CD14-positive monocyte (primary cell): ENCODE measurements around the gene SHLD1. TPM values are rescaled to one million over a fixed set of nuclear protein-coding genes. Genes with fewer than 3 reads are reported as not detected.

ENCODE experiments used
- DNase-seq, 3 donors: peaks; one replicate each; pipeline ENCODE4 v3.0.0-alpha.2; 2011 to 2022
- H2AFZ ChIP-seq: 2 replicates; pipeline ENCODE4 v1.6.0; 2012; ENCODE audit warnings: mild to moderate bottlenecking, low read depth, low read length, inconsistent platforms; ENCODE audit not compliant: insufficient read depth, poor library complexity, severe bottlenecking
- H3K27ac ChIP-seq, 2 donors: 1 replicate in 1 of 2; 2 replicates in 1 of 2; pipeline ENCODE4 v1.5.1; 2012 to 2013; ENCODE audit warnings: low read length in 2 of 2, control low read depth in 1 of 2, inconsistent platforms in 1 of 2, low read depth in 1 of 2, mild to moderate bottlenecking in 1 of 2
- H3K27me3 ChIP-seq, 2 donors: one replicate each; pipeline versions ENCODE4 v1.6.0 to v1.6.1; 2011 to 2013; ENCODE audit warnings: low read length in 2 of 2; ENCODE audit not compliant: control insufficient read depth in 2 of 2, insufficient read depth in 2 of 2
- H3K36me3 ChIP-seq, 2 donors: replicated peaks in 1 of 2; 1 replicate in 1 of 2; 2 replicates in 1 of 2; pipeline versions ENCODE4 v1.5.1 to v1.6.1; 2012 to 2013; ENCODE audit warnings: low read length in 2 of 2, control low read depth in 1 of 2, inconsistent platforms in 1 of 2, mild to moderate bottlenecking in 1 of 2; ENCODE audit not compliant: insufficient read depth in 2 of 2, control insufficient read depth in 1 of 2
- H3K4me1 ChIP-seq, 2 donors: 1 replicate in 1 of 2; 2 replicates in 1 of 2; pipeline versions ENCODE4 v1.5.1 to v1.6.1; 2012 to 2013; ENCODE audit warnings: low read length in 2 of 2, control low read depth in 1 of 2, inconsistent platforms in 1 of 2, mild to moderate bottlenecking in 1 of 2, moderate library complexity in 1 of 2; ENCODE audit not compliant: insufficient read depth in 2 of 2, control insufficient read depth in 1 of 2
- H3K4me2 ChIP-seq: replicated peaks from 2 replicates; pipeline ENCODE3; 2012; ENCODE audit warnings: low read length, moderate library complexity, mild to moderate bottlenecking; ENCODE audit not compliant: poor library complexity, severe bottlenecking; ENCODE audit errors: extremely low read depth
- H3K4me3 ChIP-seq, 3 experiments: fragments of 200-600 bp in 1 of 3; sonication (generic) in 1 of 3; replicated peaks in 1 of 3; 1 replicate in 2 of 3; 2 replicates in 1 of 3; pipeline ENCODE4 v1.5.1; 2011 to 2013; ENCODE audit warnings: low read length in 3 of 3, mild to moderate bottlenecking in 3 of 3, control low read depth in 2 of 3, low read depth in 2 of 3, inconsistent platforms in 1 of 3, moderate library complexity in 1 of 3
- H3K79me2 ChIP-seq: 2 replicates; pipeline ENCODE4 v1.6.0; 2012; ENCODE audit warnings: mild to moderate bottlenecking, control low read depth, inconsistent platforms, low read length, moderate library complexity; ENCODE audit not compliant: insufficient read depth
- H3K9ac ChIP-seq: 2 replicates; pipeline ENCODE4 v1.6.0; 2017; ENCODE audit warnings: low read length, mild to moderate bottlenecking; ENCODE audit not compliant: insufficient read depth, poor library complexity, severe bottlenecking
- H3K9me3 ChIP-seq, 2 donors: replicated peaks in 1 of 2; 1 replicate in 1 of 2; 2 replicates in 1 of 2; pipeline versions ENCODE4 v1.5.1 to v1.6.1; 2012 to 2013; ENCODE audit warnings: low read length in 2 of 2, control low read depth in 1 of 2; ENCODE audit not compliant: control insufficient read depth in 1 of 2, insufficient read depth in 1 of 2
- H4K20me1 ChIP-seq: 2 replicates; pipeline ENCODE4 v1.6.0; 2012; ENCODE audit warnings: mild to moderate bottlenecking, low read length, control low read depth, moderate library complexity; ENCODE audit not compliant: insufficient read depth
- H3K27ac Mint-ChIP-seq, 7 donors: one replicate each; pipeline ENCODE4 v1.8.0; 2020; ENCODE audit warnings: mild to moderate bottlenecking in 7 of 7, mixed read lengths in 7 of 7, moderate library complexity in 6 of 7, inconsistent platforms in 2 of 7
- H3K27me3 Mint-ChIP-seq, 3 donors: one replicate each; pipeline ENCODE4 v1.8.0; 2021 to 2022; ENCODE audit warnings: low read depth in 3 of 3, mild to moderate bottlenecking in 3 of 3, mixed read lengths in 3 of 3, moderate library complexity in 3 of 3, inconsistent platforms in 1 of 3
- H3K36me3 Mint-ChIP-seq, 2 donors: one replicate each; pipeline ENCODE4 v1.8.0; 2020; ENCODE audit warnings: mixed read lengths in 2 of 2, inconsistent platforms in 1 of 2, mild to moderate bottlenecking in 1 of 2
- H3K4me1 Mint-ChIP-seq: one replicate; pipeline ENCODE4 v1.8.0; 2020; ENCODE audit warnings: mild to moderate bottlenecking, mixed read lengths
- H3K4me3 Mint-ChIP-seq, 2 donors: one replicate each; pipeline ENCODE4 v1.8.0; 2020; ENCODE audit warnings: mild to moderate bottlenecking in 2 of 2, mixed read lengths in 2 of 2, moderate library complexity in 1 of 2
- H3K9me3 Mint-ChIP-seq, 7 donors: one replicate each; pipeline ENCODE4 v1.8.0; 2020 to 2022; ENCODE audit warnings: mixed read lengths in 7 of 7, mild to moderate bottlenecking in 6 of 7, moderate library complexity in 6 of 7, inconsistent platforms in 2 of 7
- CTCF ChIP-seq: fragments of 200-600 bp; IDR thresholded peaks from one replicate; pipeline ENCODE4 v1.8.0; 2022; ENCODE audit warnings: antibody characterized with exemption, mild to moderate bottlenecking
- WGBS: methylation state at CpG from one replicate; pipeline ENCODE4 v1.1.5; 2013; ENCODE audit warnings: missing lambda C conversion rate; ENCODE audit not compliant: insufficient coverage; 5-methylcytosine and 5-hydroxymethylcytosine counted together
- intact Hi-C, 2 donors: fragments of 100-400 bp; cut with micrococcal nuclease; formaldehyde crosslinking; loops; one replicate each; pipeline versions ENCODE4 v1.15.0 to v1.15.1; 2023
- polyA plus RNA-seq, 3 donors: library from polyadenylated mRNA; depleted of rRNA in 1 of 3; unstranded in 2 of 3; stranded (reverse) in 1 of 3; fragments of 300-500 nt in 2 of 3; fragments of >200 nt in 1 of 3; fragmentation: Illumina TruSeq in 2 of 3; gene quantifications; 1 replicate in 2 of 3; 2 replicates in 1 of 3; pipeline ENCODE4 v1.2.3, GENCODE V29; 2012 to 2021

SHLD1 gene
- polyA plus RNA-seq, 3 donors = 8.3 to 12.7 (median 11.5) TPM

- no peaks in the 10 kb centered on the region for H3K9me3 ChIP-seq
- H3K27ac ChIP-seq = no peak overlapping the region
- no peaks in the 10 kb centered on the region for H3K36me3 ChIP-seq
- no peaks in the 10 kb centered on the region for H3K27me3 ChIP-seq
- H3K4me3 Mint-ChIP-seq = no peak overlapping the region
- H3K36me3 Mint-ChIP-seq = no peaks in the 10 kb centered on the region
- peaks cover 10 to 21% (median 16%) of the 10 kb centered on the region in 3 donors for H3K27me3 Mint-ChIP-seq
- H3K4me3 ChIP-seq = no peak overlapping the region
- H2AFZ ChIP-seq = no peak overlapping the region
- H3K4me1 Mint-ChIP-seq = peaks cover 20% of the 10 kb centered on the region
- intact Hi-C loops = loop anchor here in 1 of 2 donors (5.0 kb wide), 1 partner anchor 34 kb away; no protein-coding TSS in a partner anchor
- no peak overlapping the region for H3K9ac ChIP-seq
- no peak overlapping the region for H3K27ac Mint-ChIP-seq
- no peak overlapping the region for H3K4me2 ChIP-seq
- TF ChIP-seq CTCF = no peak
- no peak for DNase-seq
- H3K9me3 Mint-ChIP-seq = peaks cover 0 to 2% (median 0%) of the 10 kb centered on the region in 7 donors
- WGBS = 100% methylated on average over 1 of the region's 2 CpGs
- H3K4me1 ChIP-seq = peaks cover 18 to 20% of the 10 kb centered on the region in 2 donors
- H3K79me2 ChIP-seq = no peaks in the 10 kb centered on the region
- H4K20me1 ChIP-seq = no peaks in the 10 kb centered on the region
These were observed 9.1 kb upstream of the SHLD1 start for GRCh38 chr20:5741089-5741488.

- Histone ChIP-seq H3K4me1 (peaks cover 11 to 12% of the 10 kb centered on the region in 2 donors), H3K27ac (no peak overlapping the region), H3K9me3 (no peaks in the 10 kb centered on the region), H3K4me3 (no peak overlapping the region), H3K27me3 (no peaks in the 10 kb centered on the region), H4K20me1 (no peaks in the 10 kb centered on the region), H3K9ac (no peak overlapping the region), H3K79me2 (no peaks in the 10 kb centered on the region), H3K4me2 (no peak overlapping the region), H3K36me3 (no peaks in the 10 kb centered on the region), H2AFZ (no peak overlapping the region)
- TF ChIP-seq CTCF = no peak
- intact Hi-C loops = loop anchor here in 1 of 2 donors (5.0 kb wide), 1 partner anchor 35 kb away; no protein-coding TSS in a partner anchor
- Mint-ChIP-seq H3K4me1 (peaks cover 13% of the 10 kb centered on the region), H3K27ac (no peak overlapping the region), H3K27me3 (peaks cover 7 to 18% (median 11%) of the 10 kb centered on the region in 3 donors), H3K9me3 (peaks cover 0 to 2% (median 0%) of the 10 kb centered on the region in 7 donors), H3K36me3 (no peaks in the 10 kb centered on the region), H3K4me3 (no peak overlapping the region)
- 100% methylated on average over 1 of the region's 2 CpGs for WGBS
- no peak for DNase-seq
These were observed 8.2 kb upstream of the SHLD1 start for GRCh38 chr20:5742041-5742440.
